C4-2B (cell line): Measurements from ENCODE around the gene DGKD.

ENCODE experiments used
- CTCF ChIP-seq: fragments of 450-650 bp; conservative IDR thresholded peaks from 2 replicates; pipeline ENCODE4 v1.5.1; 2017; ENCODE audit warnings: mild to moderate bottlenecking
- ZFX ChIP-seq: fragments of 450-650 bp; IDR thresholded peaks from 2 replicates; pipeline ENCODE4 v1.6.1; 2017

DNA sequence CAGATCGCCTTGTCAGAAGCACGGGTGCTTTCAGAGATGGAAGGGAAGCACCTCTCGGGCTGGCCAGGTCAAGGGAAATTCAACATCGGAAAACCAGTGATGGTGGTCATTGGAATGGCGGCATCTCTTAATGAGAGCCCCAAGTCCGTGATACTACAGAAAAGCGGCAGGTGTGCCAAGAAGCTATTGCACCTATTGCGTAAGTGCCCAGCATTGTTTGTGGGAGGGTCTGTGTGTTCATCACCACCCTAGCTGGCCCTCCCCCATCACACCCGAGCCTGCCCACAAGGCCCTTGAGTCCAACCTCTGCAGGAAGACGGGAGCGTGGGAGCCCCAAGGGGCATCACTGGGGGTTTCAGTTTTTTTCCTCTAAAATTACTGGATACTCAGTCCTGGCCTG lies 100.7 kb downstream of the DGKD start:
- TF ChIP-seq CTCF (no peak), ZFX (no peak)
